ENCODE results near the gene CNNM4.

DNA sequence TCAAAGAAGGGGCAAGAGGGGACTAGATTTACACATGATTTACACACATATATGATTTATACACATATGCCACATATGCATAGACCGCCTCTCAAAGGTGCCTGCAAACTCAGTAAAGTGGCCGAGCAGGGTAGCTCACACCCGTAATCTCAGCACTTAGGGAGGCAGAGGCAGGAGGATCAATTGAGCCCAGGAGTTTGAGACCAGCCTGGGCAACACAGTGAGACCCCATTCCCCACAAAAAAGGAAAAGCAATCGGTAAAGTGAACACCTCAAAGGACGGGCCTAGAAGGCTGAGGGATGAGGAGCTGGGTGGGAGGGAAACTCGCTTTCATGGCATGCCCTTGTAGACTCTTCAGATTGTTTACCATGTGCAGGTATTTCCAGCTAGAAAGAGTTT is 92.0 kb downstream of the CNNM4 start:
- TF ChIP-seq, protein P1, sequence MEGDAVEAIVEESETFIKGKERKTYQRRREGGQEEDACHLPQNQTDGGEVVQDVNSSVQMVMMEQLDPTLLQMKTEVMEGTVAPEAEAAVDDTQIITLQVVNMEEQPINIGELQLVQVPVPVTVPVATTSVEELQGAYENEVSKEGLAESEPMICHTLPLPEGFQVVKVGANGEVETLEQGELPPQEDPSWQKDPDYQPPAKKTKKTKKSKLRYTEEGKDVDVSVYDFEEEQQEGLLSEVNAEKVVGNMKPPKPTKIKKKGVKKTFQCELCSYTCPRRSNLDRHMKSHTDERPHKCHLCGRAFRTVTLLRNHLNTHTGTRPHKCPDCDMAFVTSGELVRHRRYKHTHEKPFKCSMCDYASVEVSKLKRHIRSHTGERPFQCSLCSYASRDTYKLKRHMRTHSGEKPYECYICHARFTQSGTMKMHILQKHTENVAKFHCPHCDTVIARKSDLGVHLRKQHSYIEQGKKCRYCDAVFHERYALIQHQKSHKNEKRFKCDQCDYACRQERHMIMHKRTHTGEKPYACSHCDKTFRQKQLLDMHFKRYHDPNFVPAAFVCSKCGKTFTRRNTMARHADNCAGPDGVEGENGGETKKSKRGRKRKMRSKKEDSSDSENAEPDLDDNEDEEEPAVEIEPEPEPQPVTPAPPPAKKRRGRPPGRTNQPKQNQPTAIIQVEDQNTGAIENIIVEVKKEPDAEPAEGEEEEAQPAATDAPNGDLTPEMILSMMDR (IDR thresholded peaks at IDR 0.05; ENCODE audit: borderline replicate concordance, extremely low read depth, low read length, poor library complexity, severe bottlenecking): no peak
- no peak for TF ChIP-seq EZH2 (IDR thresholded peaks at IDR 0.05; ENCODE audit: borderline replicate concordance, low read depth, low read length, severe bottlenecking)

All from DND-41 (cell line).